OCI-M2 (cell line): ENCODE results near the gene CMTR2.
"Not testable (repeated sequence)": the region's sequence is repeated elsewhere in the genome, so short reads cannot be mapped to it uniquely, and the experiment has no call there.

ENCODE experiments used
- DNase-seq: peaks from one replicate; lab custom pipeline; 2025; ENCODE audit not compliant: unreplicated experiment; lab: John Stamatoyannopoulos, UW

CMTR2 gene, protein sequence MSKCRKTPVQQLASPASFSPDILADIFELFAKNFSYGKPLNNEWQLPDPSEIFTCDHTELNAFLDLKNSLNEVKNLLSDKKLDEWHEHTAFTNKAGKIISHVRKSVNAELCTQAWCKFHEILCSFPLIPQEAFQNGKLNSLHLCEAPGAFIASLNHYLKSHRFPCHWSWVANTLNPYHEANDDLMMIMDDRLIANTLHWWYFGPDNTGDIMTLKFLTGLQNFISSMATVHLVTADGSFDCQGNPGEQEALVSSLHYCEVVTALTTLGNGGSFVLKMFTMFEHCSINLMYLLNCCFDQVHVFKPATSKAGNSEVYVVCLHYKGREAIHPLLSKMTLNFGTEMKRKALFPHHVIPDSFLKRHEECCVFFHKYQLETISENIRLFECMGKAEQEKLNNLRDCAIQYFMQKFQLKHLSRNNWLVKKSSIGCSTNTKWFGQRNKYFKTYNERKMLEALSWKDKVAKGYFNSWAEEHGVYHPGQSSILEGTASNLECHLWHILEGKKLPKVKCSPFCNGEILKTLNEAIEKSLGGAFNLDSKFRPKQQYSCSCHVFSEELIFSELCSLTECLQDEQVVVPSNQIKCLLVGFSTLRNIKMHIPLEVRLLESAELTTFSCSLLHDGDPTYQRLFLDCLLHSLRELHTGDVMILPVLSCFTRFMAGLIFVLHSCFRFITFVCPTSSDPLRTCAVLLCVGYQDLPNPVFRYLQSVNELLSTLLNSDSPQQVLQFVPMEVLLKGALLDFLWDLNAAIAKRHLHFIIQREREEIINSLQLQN

DNA sequence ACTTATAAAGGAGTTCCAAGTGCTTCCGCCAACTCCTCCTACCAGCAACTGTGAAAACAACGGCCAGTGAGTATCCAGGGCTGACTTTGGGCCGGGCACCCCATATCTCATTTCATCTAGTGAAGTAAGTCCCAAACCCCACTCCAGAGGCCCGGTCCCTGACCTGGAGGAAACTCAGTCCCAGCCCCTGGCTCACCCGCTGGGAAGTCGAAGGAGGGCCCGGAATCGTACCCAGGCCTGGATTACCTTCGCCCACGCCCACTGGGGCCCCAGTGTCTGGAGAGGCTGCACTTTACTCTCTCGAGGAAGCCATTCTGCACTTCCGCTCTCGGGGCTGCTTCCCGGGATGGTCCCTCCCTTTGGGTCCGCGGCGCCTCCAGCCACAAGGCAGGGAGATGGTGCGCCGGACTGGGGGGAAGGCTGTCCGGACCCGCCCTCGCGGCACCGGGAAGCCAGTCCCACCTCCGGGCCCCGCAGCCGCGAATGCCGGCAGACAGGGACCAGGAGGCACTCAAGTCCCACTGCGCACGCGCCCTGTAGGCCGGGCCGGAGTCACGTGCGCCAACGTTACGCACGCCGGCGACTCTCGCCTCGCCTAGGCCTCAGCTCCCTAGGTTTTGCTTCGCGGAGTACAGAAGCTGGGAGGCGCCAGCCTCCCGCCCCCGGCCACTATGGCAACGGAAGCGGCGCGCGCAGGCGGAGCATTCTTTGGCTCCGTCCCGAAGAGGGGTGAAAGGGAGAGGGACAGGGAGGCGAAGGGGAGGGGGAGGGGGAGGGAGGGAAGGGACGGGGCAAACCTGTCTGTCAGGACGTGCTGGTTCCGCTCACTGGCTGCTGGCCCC is at the start of gene CMTR2:
Gene CMTR2 (minus strand): TSS at position 513 of the 842 bp plus-strand sequence. CDS start 3,482 bp downstream, outside the sequence.
- DNase-seq, result peak; percentile 49

DNA sequence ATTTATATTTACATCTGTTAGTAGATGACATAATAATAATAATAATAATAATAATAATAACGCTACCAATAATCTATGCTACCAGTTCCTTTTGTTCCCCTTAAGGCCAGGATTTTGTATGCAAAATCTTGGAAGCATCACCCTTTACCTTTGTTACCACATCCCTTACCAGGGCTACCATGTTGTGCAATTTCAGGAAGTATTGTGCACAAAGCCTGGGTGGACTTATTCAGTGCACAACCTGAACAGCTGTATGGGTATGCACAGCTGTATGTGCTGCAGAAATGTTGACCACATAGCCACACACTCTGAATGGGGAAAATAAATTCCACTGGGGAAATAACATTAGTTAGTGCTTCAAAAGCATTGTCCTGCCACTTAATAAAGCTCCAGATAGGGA is 49.4 kb upstream of the CMTR2 start:
- DNase-seq, result no peak

DNA sequence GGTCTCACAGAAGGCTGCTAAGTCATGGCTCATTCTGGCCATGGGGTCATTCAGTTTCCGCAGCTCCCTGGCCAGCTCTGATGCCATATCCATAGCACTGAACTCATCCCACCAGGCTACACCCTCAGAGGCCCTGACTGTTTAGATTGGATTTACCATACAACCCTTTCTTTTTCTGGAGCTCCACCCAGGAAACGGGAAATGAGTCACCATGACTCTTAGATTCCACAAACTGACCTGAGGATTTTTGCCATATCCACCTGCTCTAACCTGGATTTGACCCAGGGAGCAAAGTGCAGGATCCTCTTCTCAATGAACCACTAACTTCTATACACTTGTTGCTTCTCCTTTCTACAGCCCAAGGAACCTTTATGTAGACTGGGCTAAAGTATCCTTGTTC is 49.0 kb upstream of the CMTR2 start:
- no peak for DNase-seq

DNA sequence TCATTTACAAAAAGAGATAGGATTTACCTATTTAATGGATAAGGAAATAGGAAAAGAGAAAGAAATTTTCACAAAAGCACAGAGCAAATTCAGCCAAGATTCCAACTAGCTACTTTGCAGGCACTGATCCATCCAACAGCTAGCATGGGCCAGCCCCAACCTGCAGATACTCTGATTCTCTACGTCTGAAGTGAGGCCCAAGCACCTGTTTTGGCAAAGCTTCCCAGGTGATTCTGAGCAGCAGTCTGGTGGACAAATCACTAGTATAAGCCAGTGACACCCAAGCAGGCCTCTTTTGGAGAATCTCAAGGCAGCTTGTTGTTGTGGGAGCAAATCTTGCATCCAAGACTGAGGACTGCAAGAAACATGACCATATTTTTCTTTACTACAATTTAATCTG is 48.4 kb upstream of the CMTR2 start:
- DNase-seq, result no peak

DNA sequence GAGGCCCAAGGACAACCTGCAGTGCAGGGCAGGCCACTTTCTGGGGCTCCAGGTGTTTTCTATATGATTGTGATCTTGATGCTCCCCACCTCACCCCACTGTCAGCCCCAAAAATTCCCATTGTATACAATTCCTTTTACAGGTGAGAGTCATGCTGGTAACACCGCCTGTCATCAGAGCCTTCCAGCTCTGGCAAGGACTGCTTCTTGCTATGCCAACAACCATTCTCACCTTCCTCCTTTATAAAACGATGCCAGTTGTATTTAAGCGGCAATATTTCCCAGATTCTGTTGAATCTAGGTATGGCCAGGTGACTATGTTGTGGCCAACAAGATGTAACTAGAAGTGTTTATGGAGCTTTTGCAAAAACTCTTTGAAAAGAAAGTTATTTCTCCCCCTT is 38.9 kb upstream of the CMTR2 start:
- DNase-seq, result no peak

DNA sequence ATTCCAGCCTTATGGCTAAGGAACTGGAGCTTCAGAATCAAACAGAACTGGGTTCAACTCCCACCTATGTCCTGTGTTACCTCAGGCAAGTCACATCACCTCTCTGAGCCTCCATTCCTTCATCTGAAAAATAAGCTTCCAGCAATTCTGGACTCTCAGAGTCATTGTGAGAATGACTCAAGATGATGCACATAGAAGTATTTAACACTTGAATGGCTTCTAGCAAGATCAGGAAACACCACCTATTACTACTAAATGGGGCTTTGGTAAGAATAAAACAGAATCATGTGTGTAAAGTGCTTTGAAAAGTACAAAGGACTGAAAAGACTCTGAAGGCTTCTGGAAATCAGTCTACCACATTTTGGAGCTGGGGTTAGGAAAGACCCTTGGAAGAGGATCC is 38.5 kb upstream of the CMTR2 start:
- DNase-seq, result no peak

DNA sequence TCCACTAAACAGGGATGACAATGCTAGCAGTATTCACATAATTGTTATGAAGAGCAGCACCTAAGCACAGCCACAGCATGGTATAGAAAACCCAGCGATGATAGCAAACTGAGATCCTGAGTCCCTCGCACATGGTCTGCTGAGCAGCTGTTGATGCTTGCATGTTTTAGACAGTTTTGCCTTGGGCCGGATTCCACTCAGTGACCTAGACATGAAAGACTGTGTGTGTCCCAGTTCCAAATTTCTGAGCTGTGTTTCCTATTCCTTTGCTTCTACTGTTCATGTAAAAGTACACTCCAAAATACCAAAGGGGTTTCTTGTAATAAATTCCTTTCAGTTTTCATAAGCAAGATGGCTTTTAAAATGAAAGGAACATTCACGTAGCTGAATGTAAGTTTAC is 30.8 kb upstream of the CMTR2 start:
- no peak for DNase-seq

DNA sequence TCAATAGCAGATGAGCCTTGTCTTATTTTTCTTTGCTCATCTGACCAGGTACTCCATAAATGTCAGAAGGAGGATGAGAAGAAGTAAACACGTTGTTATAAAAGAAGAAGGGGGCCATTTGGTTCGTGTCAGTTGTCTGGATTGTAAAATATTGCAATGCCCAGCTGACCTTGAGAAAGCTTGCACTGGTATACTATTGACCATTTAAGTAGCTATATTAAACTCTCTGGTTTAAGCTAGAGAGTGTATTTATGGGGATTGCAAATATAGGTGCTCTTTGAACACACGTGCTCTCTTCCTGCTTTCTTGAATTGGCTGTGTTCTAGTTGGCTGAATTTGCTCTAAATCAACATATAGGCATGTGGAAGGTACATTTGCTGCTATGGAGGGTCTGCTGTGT is 26.1 kb upstream of the CMTR2 start:
- no peak for DNase-seq

DNA sequence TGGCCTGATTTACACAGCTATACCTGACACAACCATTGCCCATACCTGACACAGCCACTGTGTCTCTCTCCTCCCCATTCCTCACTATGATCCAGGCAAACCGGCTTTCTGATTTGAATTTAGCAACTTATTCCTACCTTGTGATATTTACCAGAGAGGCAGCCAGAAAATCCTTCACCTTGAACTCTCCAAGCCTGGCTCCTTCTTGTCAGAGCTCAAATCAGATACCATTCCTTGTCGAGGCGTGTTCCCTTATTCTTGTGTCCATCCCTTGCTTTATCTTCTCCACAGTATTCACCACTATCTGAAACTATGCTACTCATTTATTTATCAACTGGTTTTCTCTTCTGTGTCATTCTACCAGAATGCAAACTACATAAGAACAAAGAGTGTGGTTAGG is 24.4 kb upstream of the CMTR2 start:
- not testable (repeated sequence) for DNase-seq

DNA sequence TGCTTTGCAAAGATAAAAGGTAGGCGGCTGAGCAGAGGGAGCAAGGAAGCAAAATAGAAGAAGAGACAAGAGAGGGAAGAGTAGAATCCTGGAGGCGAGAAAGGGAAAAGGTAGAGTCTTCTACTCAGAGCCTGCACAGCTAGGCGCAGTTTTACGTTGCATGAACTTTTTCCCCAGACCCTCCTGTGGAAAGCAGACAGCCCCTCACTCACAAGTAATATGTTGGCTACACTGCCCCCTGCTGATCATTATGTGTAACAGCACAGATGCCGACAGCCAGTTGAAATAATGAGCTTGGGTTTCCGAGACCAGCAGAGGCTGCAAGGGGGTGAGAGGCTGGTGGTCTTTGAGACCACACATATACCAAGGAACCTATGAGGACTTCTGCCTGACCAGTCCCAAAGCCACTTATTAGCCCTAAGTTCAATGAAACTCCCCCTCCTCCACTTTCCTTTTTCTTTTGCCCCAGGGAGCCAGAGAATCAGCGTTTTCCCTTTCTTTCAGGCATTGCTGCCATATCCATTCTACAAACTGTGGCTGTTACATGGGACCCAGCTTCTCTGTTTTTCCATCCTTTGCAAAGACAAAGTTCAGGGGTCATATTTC is 22.5 kb upstream of the CMTR2 start:
- no peak for DNase-seq

DNA sequence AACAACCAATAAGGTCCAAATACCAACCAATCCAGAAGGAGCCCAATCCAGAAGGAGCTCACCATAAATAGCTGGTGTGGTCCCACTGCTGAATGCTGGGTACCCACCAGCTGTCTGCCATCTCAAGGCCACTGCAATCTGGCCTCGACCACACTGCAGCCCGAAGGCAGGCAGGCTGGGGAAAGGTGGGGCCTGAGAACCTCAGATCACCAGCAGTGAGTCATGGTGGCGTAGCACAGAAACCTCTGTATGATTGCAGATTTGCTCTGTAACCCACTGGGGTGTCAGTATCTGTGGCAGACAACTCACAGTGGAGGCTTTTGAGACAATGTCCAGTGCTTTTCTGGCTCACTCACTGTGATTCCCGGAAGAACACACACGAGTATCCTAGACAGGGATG is 14.7 kb upstream of the CMTR2 start:
- DNase-seq, result no peak

DNA sequence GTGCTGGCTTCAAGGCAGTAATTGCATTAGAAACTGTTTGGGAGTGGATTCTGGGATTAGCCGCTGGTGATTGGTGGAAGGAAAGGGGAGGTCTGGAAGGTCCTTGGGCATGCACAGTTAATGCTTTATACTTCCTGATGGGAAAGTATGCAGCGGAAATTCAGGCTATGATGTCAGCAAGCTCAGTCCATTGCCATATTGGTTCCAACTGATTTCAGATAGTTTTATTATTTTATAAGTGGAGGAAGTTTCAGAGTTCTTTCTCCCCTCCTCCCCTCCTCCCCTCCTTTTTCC is 8.1 kb upstream of the CMTR2 start:
- no peak for DNase-seq

DNA sequence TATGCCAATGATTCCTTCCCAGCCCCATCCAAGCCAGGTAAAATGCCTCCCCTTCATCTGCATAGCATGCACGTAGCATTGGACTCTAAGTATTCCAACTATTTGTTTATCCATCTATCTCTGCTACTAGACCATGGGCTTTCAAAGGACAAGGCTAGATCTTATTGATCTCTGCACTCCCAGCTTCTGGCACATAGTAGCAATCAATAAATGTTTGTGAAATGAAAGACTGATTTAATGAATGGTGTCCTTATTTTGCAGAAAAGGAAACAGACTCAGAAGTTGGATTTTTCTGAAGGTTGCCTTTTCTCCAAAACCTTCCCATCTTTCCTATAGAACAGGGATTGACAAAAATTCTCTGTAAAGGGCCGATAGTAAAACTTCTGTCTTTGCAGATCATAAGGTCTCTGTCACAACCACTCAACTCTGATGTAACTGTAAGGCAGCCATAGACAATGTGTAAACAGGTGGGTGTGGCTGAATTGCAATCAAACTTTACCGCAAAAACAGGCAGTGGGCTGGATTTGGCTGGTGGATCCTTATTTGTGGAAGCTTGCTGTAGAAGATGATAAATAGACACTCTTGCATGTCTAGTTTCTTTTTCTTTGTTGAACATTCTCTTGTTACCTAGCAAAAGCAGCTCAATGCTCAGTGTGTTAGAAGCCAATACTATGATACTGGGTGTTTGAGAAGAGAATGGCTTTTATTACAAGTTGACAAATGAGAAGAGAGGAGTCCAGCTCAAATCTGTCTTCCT is 7.6 kb upstream of the CMTR2 start:
- no peak for DNase-seq

DNA sequence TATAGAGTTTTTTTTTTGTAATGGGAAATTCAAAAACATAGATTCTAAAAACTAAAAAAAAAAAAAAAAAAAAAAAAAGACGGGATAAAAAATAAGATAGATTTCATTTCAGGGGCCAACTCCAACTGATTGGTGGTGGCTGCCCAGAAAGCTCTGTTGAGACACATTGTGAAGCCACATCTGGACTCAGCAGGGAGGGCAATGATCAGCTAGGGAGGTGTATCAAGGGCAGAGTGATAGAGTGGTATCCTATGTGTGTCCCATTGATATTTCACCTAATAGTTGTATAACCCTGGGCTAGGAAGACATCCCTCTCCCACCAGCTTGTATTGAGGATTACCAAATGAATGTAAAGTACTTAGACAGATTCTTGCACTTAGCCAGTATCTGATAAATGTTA is 6.7 kb upstream of the CMTR2 start:
- no peak for DNase-seq

DNA sequence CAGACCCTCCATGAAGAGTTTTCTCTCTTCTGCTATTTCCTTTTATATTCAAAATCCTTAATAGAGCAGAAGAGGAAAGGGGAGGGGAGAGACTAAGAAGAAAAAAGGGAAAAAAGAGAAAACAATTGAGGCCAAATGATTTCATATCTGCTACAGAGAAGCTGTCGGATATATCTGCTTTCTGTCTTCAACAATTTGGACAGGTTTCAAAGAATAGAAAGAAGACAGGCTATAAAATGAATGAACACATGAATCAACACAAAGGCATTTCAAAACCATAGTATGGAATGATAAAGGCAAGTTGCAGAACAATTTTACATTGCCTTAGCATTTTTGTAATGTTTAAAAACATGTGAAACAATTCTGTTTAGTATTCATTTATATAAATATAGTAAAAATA is 4.7 kb upstream of the CMTR2 start:
- DNase-seq, result no peak

DNA sequence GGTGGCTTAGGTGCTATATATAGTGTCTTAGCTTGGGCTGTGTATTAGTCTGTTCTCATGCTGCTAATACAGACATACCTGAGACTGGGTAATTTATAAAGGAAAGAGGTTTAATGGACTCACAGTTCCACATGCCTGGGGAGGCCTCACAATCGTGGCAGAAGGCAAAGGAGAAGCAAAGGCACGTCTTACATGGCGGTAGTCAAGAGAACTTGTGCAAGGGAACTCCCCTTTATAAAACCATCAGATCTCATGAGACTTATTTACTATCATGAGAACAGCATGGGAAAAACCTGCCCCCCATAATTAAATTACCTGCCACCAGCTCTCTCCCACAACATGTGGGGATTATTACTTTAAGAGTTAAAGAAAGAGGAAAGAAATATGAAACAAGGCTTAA is 2.9 kb upstream of the CMTR2 start:
- DNase-seq, result not testable (repeated sequence)

DNA sequence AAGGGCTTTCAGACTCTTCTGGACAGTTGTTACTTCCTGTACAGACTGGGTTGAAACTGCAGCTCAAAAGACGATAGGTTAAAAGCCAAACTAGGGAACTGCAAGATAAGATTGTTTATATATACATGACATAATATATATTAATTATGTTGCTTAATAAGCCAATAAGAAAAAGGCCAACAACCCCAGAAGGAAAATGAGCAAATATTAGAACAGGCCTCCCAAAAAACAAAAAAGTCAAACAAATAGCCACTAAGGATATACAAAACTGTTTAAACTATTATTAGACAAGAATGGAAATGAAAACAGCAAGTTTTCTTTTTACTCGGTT is 495 bp upstream of the CMTR2 start:
- no peak for DNase-seq

DNA sequence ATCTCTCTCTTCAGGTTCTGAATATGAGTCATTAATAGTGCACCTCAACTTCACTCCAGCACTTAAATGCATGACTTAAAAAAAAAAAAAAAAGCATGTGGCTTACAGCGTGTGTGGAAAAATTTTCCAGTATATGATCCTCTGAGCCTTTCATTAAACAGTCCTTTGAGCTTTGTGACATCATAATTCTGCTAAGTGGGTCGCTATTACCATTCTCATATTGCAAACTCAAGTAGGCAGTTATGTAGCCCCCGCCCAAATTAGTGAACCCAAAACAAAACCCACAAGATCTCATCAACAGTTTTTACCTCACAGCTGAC is 672 bp downstream of the CMTR2 start:
- no peak for DNase-seq

DNA sequence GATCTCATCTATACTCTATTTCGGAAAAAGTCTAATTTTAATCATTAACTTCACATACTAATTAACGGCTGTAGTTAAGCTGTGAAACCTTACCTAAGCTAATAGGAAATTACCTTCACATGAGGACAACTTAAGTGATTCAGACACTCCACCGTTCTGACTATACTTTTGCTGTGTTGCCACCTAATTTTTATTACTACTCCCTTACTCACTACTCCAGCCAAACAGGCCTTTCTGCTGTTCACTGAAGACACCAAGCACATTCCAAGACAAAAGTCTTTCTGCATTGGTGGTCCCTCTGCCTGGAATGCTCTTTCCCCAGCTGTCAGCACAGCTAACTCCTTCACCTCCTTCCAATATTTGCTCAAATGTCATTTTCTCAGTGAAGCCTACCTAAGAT is 1.3 kb downstream of the CMTR2 start:
- DNase-seq, result no peak

DNA sequence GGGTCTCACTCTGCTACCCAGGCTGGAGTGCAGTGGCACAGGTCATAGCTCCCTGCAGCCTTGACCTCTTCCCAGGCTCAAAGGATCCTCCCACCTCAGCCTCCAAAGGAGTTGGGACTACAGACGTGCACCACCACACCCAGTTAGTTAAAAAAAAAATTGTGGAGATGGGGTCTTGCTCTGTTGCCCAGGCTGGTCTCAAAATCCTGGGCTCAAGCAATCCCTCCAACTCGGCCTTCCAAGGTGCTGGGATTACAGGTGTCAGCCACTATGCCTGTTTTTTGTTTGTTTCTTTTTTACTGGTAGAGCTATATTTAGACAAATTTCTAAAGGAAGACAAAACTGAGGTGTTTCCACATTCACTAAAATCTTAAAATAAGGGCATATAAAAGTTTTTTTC is 1.7 kb downstream of the CMTR2 start:
- no peak for DNase-seq

DNA sequence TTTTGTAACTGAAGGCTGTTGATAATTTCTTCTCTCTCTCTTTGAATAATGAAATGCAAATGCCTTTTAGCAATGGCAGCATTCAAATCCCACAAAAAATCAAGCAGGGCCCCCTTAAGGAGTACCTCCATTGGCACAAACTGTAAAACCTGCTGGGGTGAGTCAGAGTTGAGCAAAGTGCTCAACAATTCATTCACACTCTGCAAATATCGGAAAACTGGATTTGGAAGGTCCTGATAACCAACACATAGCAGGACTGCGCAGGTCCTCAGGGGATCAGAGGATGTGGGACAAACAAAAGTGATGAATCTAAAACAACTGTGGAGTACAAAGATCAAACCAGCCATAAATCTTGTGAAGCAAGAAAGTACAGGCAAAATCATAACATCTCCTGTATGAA is 5.6 kb downstream of the CMTR2 start:
- no peak for DNase-seq
